ENCODE data around the gene CDH23. TPM values are rescaled to one million over a fixed set of nuclear protein-coding genes. Genes with fewer than 3 reads are reported as not detected.
"Not testable (repeated sequence)": the region's sequence is repeated elsewhere in the genome, so short reads cannot be mapped to it uniquely, and the experiment has no call there.

CDH23 gene
- total RNA-seq, 1 experiment from 2014 or later, result 2.9 TPM

DNA sequence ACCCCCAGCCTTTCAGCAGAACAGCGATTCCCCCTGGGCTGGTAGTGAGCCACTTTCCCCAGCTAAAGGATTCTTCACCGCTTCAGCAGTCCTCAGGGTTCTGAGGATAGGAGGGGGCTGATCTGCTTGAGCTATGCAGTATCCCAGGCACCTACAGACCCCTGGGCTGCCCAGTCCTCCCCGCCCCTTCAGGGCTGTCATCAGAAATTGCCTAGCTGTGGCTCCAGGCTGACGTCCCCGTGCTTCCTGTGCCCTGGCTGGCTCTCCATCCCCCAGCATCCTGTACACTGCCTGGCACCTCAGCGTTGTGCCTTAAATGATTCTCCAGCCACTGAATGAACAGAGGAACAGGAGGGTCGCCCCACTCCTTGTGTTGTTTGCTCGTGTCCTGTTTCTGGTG is 38.4 kb upstream of the CDH23 start:
- ChIA-PET POLR2A (no interaction called here), CTCF (interaction anchor here (1.2 to 2.0 kb wide), 6 partner anchors 14 to 338 kb away, joined by 3 to 11 read pairs (median 4); partner anchors contain the start of gene SLC29A3)
- H3K4me3 Mint-ChIP-seq, result no peak overlapping the region
- peak overlapping the region; percentile 72; the same call in 1 of the 2 replicates for H3K27ac Mint-ChIP-seq
- no peaks in the 10 kb centered on the region for H3K4me1 Mint-ChIP-seq
- no peaks in the 10 kb centered on the region for H3K9me3 Mint-ChIP-seq
- TF ChIP-seq, protein P1, sequence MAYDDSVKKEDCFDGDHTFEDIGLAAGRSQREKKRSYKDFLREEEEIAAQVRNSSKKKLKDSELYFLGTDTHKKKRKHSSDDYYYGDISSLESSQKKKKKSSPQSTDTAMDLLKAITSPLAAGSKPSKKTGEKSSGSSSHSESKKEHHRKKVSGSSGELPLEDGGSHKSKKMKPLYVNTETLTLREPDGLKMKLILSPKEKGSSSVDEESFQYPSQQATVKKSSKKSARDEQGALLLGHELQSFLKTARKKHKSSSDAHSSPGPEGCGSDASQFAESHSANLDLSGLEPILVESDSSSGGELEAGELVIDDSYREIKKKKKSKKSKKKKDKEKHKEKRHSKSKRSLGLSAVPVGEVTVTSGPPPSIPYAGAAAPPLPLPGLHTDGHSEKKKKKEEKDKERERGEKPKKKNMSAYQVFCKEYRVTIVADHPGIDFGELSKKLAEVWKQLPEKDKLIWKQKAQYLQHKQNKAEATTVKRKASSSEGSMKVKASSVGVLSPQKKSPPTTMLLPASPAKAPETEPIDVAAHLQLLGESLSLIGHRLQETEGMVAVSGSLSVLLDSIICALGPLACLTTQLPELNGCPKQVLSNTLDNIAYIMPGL (CRISPR knock-in tag; IDR thresholded peaks at IDR 0.05), result no peak
- TF ChIP-seq ZNF425 (CRISPR knock-in tag; conservative IDR thresholded peaks at IDR 0.05), result no peak
- no peak for TF ChIP-seq ZNF263 (CRISPR knock-in tag; IDR thresholded peaks at IDR 0.05; ENCODE audit: low read depth)
- TF ChIP-seq KAT7 (CRISPR knock-in tag; IDR thresholded peaks at IDR 0.05; ENCODE audit: borderline replicate concordance), result no peak
- no peak for TF ChIP-seq ZBTB21 (CRISPR knock-in tag; IDR thresholded peaks at IDR 0.05; ENCODE audit: borderline replicate concordance)
- no peak for TF ChIP-seq TEAD4 (CRISPR knock-in tag; IDR thresholded peaks at IDR 0.05)
- no peak for TF ChIP-seq FOXP1 (CRISPR knock-in tag; IDR thresholded peaks at IDR 0.05; ENCODE audit: borderline replicate concordance)
- no peak for TF ChIP-seq FOXJ3 (CRISPR knock-in tag; IDR thresholded peaks at IDR 0.05; ENCODE audit: borderline replicate concordance)
- TF ChIP-seq FOXP4 (CRISPR knock-in tag; IDR thresholded peaks at IDR 0.05), result no peak
- TF ChIP-seq FOXK1 (CRISPR knock-in tag; IDR thresholded peaks at IDR 0.05), result no peak
- no peak for TF ChIP-seq TEAD1 (CRISPR knock-in tag; IDR thresholded peaks at IDR 0.05)
- no peak for TF ChIP-seq ZNF138 (CRISPR knock-in tag; conservative IDR thresholded peaks at IDR 0.05)
- H3K36me3 Mint-ChIP-seq, result peaks cover 21% of the 10 kb centered on the region; the same call in 1 of the 2 replicates
- H3K27me3 Mint-ChIP-seq (ENCODE audit: low read depth), result no peaks in the 10 kb centered on the region
- DNase-seq (ENCODE audit: low spot score) (no peak), ATAC-seq (no peak)

DNA sequence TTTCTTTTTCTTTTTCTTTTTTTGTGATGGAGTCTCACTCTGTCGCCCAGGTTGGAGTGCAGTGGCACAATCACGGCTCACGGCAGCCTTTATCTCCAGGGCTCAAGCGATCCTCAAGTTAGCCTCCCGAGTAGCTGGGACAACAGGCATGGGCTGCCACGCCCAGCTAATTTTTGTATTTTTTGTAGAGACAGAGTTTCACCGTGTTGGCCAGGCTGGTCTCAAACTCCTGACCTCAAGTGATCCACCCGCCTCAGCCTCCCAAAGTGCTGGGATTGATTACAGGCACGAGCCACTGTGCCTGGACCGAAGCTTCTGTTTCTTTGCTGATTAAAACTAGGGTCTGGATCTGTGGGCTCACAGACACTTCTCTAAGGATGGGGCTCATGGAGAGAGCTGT is 37.8 kb upstream of the CDH23 start:
- ATAC-seq; H3K4me1 Mint-ChIP-seq; H3K27me3 Mint-ChIP-seq (ENCODE audit: low read depth); DNase-seq (ENCODE audit: low spot score); H3K4me3 Mint-ChIP-seq; POLR2A ChIA-PET; H3K27ac Mint-ChIP-seq; H3K9me3 Mint-ChIP-seq: not testable (repeated sequence)
- peaks cover 21% of the 10 kb centered on the region; the same call in 1 of the 2 replicates for H3K36me3 Mint-ChIP-seq
- CTCF ChIA-PET, result interaction anchor here (0.6 to 2.0 kb wide), 5 partner anchors 15 to 338 kb away, joined by 3 to 11 read pairs (median 5); partner anchors contain the start of gene SLC29A3

- H3K27ac Mint-ChIP-seq, result no peak overlapping the region
- peaks cover 21% of the 10 kb centered on the region; the same call in 1 of the 2 replicates for H3K36me3 Mint-ChIP-seq
- CTCF ChIA-PET, result interaction anchor here (0.6 to 2.0 kb wide), 3 partner anchors 25 to 42 kb away, joined by 3 to 11 read pairs (median 5); partner anchors contain the start of gene SLC29A3
- no peaks in the 10 kb centered on the region for H3K9me3 Mint-ChIP-seq
- H3K27me3 Mint-ChIP-seq (ENCODE audit: low read depth), result no peaks in the 10 kb centered on the region
- peaks cover 4% of the 10 kb centered on the region; the same call in 1 of the 2 replicates for H3K4me1 Mint-ChIP-seq
- POLR2A ChIA-PET, result no interaction called here
- H3K4me3 Mint-ChIP-seq, result no peak overlapping the region
- ATAC-seq, result no peak
- no peak for DNase-seq (ENCODE audit: low spot score)
- TF ChIP-seq ZNF396 (CRISPR knock-in tag; IDR thresholded peaks at IDR 0.05; ENCODE audit: borderline replicate concordance), result no peak
- no peak for TF ChIP-seq ZNF416 (CRISPR knock-in tag; IDR thresholded peaks at IDR 0.05)
- TF ChIP-seq, protein P2, sequence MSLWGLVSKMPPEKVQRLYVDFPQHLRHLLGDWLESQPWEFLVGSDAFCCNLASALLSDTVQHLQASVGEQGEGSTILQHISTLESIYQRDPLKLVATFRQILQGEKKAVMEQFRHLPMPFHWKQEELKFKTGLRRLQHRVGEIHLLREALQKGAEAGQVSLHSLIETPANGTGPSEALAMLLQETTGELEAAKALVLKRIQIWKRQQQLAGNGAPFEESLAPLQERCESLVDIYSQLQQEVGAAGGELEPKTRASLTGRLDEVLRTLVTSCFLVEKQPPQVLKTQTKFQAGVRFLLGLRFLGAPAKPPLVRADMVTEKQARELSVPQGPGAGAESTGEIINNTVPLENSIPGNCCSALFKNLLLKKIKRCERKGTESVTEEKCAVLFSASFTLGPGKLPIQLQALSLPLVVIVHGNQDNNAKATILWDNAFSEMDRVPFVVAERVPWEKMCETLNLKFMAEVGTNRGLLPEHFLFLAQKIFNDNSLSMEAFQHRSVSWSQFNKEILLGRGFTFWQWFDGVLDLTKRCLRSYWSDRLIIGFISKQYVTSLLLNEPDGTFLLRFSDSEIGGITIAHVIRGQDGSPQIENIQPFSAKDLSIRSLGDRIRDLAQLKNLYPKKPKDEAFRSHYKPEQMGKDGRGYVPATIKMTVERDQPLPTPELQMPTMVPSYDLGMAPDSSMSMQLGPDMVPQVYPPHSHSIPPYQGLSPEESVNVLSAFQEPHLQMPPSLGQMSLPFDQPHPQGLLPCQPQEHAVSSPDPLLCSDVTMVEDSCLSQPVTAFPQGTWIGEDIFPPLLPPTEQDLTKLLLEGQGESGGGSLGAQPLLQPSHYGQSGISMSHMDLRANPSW (CRISPR knock-in tag; conservative IDR thresholded peaks at IDR 0.05; ENCODE audit: low read depth), result no peak
- no peak for TF ChIP-seq RORB (CRISPR knock-in tag; IDR thresholded peaks at IDR 0.05)
- no peak for TF ChIP-seq SMAD4 (CRISPR knock-in tag; IDR thresholded peaks at IDR 0.05)
- no peak for TF ChIP-seq TP53 (CRISPR knock-in tag; IDR thresholded peaks at IDR 0.05)
- TF ChIP-seq, protein P3, sequence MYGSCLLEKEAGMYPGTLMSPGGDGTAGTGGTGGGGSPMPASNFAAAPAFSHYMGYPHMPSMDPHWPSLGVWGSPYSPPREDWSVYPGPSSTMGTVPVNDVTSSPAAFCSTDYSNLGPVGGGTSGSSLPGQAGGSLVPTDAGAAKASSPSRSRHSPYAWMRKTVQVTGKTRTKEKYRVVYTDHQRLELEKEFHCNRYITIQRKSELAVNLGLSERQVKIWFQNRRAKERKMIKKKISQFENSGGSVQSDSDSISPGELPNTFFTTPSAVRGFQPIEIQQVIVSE (CRISPR knock-in tag; IDR thresholded peaks at IDR 0.05; ENCODE audit: borderline replicate concordance), result no peak
- TF ChIP-seq ATF2 (CRISPR knock-in tag; IDR thresholded peaks at IDR 0.05; ENCODE audit: borderline replicate concordance, low read depth), result no peak
Observed at GRCh38 chr10:71359364-71360046, 37.2 kb upstream of the CDH23 start.

Data from WTC11 (cell line).